Measurements from ENCODE around the gene DMWD.

DMWD gene

DNA sequence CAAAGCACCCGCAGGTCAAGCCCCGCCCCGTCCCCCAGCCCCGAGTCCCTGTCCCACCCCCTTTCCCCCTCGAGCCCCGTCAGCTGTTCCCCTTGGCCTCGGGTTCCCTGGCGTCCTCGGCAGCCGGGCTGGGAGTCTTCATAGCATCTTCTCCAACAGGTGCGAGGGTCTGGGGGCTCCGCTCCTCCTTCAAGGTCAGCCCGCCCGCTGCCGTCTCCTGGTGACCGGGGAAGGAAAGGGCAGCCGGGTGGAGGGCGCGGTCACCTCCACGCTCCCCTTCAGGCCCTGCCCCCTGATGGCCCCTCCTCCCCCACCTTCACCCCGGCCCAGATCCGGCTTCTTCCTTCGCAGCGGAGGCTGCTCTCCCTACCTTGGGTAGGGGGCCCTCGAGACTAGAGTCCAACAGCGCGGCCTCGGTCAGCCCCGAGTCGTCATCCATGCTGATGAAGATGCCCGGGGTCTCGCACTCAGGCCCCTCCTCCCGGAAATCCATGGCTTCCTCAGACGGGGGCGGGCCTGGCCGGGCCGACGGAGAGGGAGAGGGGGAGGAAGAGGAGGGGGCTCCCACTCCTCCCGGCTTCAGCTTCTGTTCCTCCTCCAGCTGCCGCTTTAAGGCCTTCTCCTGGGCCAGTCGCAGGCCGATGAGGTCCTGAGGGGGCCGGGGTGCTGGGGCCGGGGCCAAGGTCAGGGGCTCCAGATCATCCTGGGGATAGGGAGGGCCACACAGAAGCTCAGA lies 23.0 kb upstream of the DMWD start:
- H3K36me3 ChIP-seq (ENCODE audit: control insufficient read depth, insufficient read depth, low read length), result peaks cover 13% of the 10 kb centered on the region
- no peaks in the 10 kb centered on the region for H3K9me3 ChIP-seq (ENCODE audit: control insufficient read depth, low read length)
- H3K4me3 ChIP-seq (ENCODE audit: extremely low read depth, insufficient read depth, low read length, poor library complexity, severe bottlenecking), result peak overlapping the region; percentile 65
- 2 to 3% methylated on average over 14 to 20 of the region's 44 CpGs for WGBS, 2 experiments (ENCODE audit: insufficient coverage in 2 of 2)
- peaks cover 18% of the 10 kb centered on the region for H3K4me1 ChIP-seq (ENCODE audit: control insufficient read depth, insufficient read depth, low read length, poor library complexity, severe bottlenecking)
- peak overlapping the region; percentile 33 for H3K27ac ChIP-seq (ENCODE audit: low read depth, low read length, severe bottlenecking)

DNA sequence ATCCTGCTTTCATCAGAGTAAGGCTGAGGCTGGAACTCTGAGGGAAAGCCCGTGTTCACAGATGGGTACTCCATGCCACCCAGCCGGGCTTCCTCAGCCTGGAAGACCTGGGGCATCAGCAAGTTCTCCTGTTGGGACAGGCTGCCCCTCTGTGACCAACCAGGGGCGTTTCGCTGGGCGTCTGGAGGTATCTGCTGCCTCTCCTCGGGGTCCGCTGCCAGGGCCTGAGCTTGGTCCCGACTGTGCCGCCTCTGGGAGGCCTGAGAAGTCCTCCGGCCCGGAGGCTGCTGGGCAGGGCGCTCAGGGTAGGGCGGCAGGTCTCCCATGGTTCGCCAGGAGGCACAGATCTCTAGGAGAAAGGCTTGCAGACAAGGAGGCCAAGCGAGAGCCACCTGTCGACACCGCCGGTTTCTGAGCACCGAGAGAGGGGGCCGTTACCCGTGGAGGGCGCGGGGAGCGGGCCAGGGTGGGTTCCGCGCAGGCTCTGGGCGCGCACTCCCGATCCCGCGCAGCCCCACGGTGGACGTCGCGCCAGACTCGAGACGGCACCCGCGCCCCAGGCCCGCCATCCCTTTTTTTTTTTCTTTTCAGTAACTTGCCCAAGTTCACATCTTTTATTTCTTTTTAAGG lies 22.3 kb upstream of the DMWD start, which contains the start of gene RSPH6A:
RSPH6A (minus strand) TSS at position 458 of the 630 bp plus-strand sequence; CDS start at position 326, 132 bp downstream.
- Histone ChIP-seq H3K36me3 (ENCODE audit: control insufficient read depth, insufficient read depth, low read length) (peaks cover 7% of the 10 kb centered on the region), H3K27ac (ENCODE audit: low read depth, low read length, severe bottlenecking) (peak within 1 kb of the TSS; percentile 33), H3K4me1 (ENCODE audit: control insufficient read depth, insufficient read depth, low read length, poor library complexity, severe bottlenecking) (peaks cover 18% of the 10 kb centered on the region), H3K4me3 (ENCODE audit: extremely low read depth, insufficient read depth, low read length, poor library complexity, severe bottlenecking) (peak within 1 kb of the TSS; percentile 65), H3K9me3 (ENCODE audit: control insufficient read depth, low read length) (no peaks in the 10 kb centered on the region)
- WGBS, 2 experiments (ENCODE audit: insufficient coverage in 2 of 2), result 27 to 28% methylated on average over 30 to 37 of the region's 40 CpGs

DNA sequence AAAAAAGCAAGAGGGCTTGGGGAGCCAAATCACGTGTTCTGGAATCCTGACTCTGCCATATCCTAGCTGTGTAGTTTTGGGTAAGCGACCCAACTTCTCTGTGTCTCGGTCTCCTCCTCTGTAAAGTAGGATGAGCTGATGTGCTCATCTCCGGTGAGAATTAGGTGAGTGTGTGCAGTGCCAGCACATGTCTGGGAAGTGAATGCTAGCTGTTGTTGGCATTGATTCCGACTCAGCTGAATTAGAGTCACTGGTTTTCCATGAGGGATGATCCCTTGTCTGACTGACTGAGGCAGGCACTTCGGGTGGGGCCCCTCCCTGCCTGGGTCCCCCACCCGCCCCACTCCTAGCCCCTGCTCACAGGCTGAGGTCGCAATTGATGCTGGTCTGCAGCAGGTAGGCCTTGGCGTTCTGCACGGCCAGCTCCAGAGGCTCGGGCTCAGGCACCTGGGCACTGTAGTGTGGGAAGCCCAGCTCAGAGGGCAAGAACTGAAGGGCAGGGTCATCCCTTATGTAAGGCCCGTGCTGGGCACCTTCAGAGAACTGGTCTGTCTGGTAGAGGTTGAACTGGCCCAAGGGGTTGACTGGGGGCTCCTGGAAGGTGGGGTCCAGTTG lies 21.6 kb upstream of the DMWD start:
- Histone ChIP-seq H3K27ac (ENCODE audit: low read depth, low read length, severe bottlenecking) (no peak overlapping the region), H3K4me3 (ENCODE audit: extremely low read depth, insufficient read depth, low read length, poor library complexity, severe bottlenecking) (peak overlapping the region; percentile 65), H3K9me3 (ENCODE audit: control insufficient read depth, low read length) (no peaks in the 10 kb centered on the region), H3K4me1 (ENCODE audit: control insufficient read depth, insufficient read depth, low read length, poor library complexity, severe bottlenecking) (peaks cover 24% of the 10 kb centered on the region), H3K36me3 (ENCODE audit: control insufficient read depth, insufficient read depth, low read length) (peaks cover 4% of the 10 kb centered on the region)
- 89 to 96% methylated on average over 10 to 11 of the region's 12 CpGs for WGBS, 2 experiments (ENCODE audit: insufficient coverage in 2 of 2)

DNA sequence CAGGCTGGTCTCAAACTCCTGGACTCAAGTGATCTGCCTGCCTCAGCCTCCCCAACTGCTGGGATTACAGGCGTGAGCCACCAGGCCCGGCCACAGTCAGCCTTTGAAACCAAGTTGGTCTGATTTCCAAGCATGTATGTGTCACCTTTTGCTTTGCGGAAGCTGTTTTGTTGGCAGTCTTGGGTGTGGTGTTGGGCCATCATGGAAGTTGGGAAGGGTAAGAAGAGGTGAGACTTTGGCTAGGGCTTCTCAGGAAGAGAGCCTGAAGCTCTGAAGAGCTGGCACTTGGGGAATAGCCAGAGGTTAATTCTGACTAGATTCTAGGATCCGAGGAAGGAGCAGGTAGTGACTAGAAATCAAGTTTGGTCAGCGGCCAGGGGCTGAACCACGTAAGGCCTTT lies 19.7 kb upstream of the DMWD start:
- Histone ChIP-seq H3K4me3 (ENCODE audit: extremely low read depth, insufficient read depth, low read length, poor library complexity, severe bottlenecking) (no peak overlapping the region), H3K27ac (ENCODE audit: low read depth, low read length, severe bottlenecking) (no peak overlapping the region), H3K9me3 (ENCODE audit: control insufficient read depth, low read length) (no peaks in the 10 kb centered on the region), H3K36me3 (ENCODE audit: control insufficient read depth, insufficient read depth, low read length) (peaks cover 4% of the 10 kb centered on the region), H3K4me1 (ENCODE audit: control insufficient read depth, insufficient read depth, low read length, poor library complexity, severe bottlenecking) (peaks cover 18% of the 10 kb centered on the region)
- WGBS, 2 experiments (ENCODE audit: insufficient coverage in 2 of 2), result 94 to 97% methylated on average over 6 of the region's 6 CpGs

DNA sequence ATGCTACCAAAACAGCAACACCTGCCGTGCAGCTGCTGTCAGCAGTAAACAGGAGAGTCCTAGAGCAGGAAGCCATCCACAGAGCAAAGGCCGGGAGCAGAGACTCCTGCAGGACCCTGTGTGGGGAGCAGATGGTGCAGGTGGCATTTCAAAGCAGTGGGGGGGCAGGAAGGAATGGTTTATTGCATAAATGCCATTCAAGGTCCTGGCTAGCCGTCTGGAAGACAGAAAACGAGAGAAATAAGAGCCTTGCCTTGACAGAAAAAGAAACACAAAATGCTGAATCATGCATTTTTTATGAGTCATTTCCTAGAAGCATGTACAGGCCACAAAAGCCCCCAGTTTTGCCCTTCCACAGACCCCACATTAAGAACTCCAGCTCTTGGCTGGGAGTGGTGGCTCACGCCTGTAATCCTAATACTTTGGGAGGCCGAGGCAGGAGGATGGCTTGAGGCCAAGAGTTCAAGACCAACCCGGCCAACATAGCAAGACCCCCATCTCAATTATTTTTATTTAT lies 17.1 kb upstream of the DMWD start:
- H3K9me3 ChIP-seq (ENCODE audit: control insufficient read depth, low read length), result no peaks in the 10 kb centered on the region
- no peak overlapping the region for H3K4me3 ChIP-seq (ENCODE audit: extremely low read depth, insufficient read depth, low read length, poor library complexity, severe bottlenecking)
- whole genome bisulfite sequencing, 2 experiments (ENCODE audit: insufficient coverage in 2 of 2), result 49 to 60% methylated on average over 4 of the region's 7 CpGs
- H3K27ac ChIP-seq (ENCODE audit: low read depth, low read length, severe bottlenecking), result peak overlapping the region; percentile 86
- peaks cover 6% of the 10 kb centered on the region for H3K4me1 ChIP-seq (ENCODE audit: control insufficient read depth, insufficient read depth, low read length, poor library complexity, severe bottlenecking)
- peaks cover 4% of the 10 kb centered on the region for H3K36me3 ChIP-seq (ENCODE audit: control insufficient read depth, insufficient read depth, low read length)

DNA sequence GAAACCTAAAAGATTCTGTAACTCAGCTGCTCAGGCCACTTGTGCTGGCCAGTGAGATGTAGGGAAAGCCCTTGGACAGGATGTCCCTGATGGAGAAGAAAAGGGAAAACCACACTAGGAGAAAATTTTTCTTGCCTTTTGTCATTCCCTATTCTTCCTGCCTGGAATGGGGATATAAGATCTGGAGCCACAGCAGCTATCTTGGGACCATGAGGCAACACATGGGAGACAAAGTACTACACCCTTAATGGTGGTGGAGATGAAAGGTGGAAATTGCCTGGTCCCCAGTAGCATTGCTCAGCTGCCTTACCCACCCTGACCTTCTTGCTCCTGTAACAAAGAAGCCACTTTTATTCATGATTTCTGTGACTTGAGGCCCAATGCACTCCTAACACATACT lies 13.1 kb upstream of the DMWD start:
- no peak overlapping the region for H3K27ac ChIP-seq (ENCODE audit: low read depth, low read length, severe bottlenecking)
- no peaks in the 10 kb centered on the region for H3K36me3 ChIP-seq (ENCODE audit: control insufficient read depth, insufficient read depth, low read length)
- peaks cover 6% of the 10 kb centered on the region for H3K4me1 ChIP-seq (ENCODE audit: control insufficient read depth, insufficient read depth, low read length, poor library complexity, severe bottlenecking)
- no peaks in the 10 kb centered on the region for H3K9me3 ChIP-seq (ENCODE audit: control insufficient read depth, low read length)
- H3K4me3 ChIP-seq (ENCODE audit: extremely low read depth, insufficient read depth, low read length, poor library complexity, severe bottlenecking), result no peak overlapping the region

DNA sequence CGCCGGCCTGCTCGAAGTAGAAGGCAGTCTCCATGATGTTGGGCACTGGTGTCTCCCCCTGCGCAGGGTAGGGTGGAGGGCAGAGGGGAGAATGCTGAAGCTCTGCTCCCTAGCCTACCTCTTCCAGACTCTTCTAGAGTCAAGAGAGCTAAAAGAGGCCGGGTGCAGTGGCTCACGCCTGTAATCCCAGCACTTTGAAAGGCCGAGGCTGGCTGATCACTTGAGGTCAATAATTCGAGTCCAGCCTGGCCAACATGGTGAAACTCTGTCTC lies 12.2 kb upstream of the DMWD start:
- H3K9me3 ChIP-seq (ENCODE audit: control insufficient read depth, low read length), result no peaks in the 10 kb centered on the region
- WGBS, 2 experiments (ENCODE audit: insufficient coverage in 2 of 2), result 89 to 90% methylated on average over 3 to 6 of the region's 8 CpGs
- H3K36me3 ChIP-seq (ENCODE audit: control insufficient read depth, insufficient read depth, low read length), result no peaks in the 10 kb centered on the region
- H3K4me3 ChIP-seq (ENCODE audit: extremely low read depth, insufficient read depth, low read length, poor library complexity, severe bottlenecking), result no peak overlapping the region
- no peak overlapping the region for H3K27ac ChIP-seq (ENCODE audit: low read depth, low read length, severe bottlenecking)
- H3K4me1 ChIP-seq (ENCODE audit: control insufficient read depth, insufficient read depth, low read length, poor library complexity, severe bottlenecking), result peaks cover 9% of the 10 kb centered on the region

DNA sequence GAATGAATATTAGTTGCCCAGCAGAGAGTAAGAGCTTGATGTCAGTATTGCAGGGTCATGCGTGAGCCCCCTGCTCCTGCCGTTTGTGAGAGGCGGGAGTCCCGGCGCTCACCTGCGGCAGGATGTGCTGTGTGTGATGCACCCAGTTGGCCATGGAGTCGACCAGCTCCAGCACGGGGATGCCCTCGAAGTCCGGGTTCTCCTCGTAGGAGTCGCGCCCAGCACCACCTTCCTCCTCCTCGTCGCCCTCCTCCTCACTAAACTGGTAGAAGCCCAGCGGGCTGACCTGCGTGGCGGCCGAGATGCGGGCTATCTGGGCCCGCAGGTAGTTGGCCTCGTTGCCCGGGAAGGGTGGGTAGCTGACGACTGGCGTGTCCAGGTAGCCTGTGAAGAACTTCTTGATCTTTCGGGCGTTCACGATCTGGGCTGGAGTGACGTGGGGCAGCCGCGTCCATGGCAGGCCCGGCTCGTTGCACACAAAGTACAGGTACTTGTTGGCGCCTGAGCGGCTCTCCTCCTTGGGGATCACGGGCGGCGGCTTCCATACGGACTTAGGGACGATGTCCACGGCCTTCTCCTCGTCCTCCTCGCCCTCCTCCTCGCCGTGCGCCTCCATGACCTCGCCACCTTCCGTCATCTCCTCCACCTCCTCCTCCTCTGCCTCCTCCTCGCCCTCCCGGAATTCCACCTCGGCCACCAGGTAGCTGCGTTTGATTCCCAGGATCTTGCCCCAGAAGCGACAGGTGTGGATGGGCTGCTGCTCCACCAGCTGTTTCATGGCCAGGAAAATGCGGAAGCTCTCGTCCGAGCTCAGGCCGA lies 11.7 kb upstream of the DMWD start:
- WGBS, 2 experiments (ENCODE audit: insufficient coverage in 2 of 2), result 94 to 96% methylated on average over 57 of the region's 57 CpGs
- Histone ChIP-seq H3K9me3 (ENCODE audit: control insufficient read depth, low read length) (no peaks in the 10 kb centered on the region), H3K36me3 (ENCODE audit: control insufficient read depth, insufficient read depth, low read length) (no peaks in the 10 kb centered on the region), H3K4me3 (ENCODE audit: extremely low read depth, insufficient read depth, low read length, poor library complexity, severe bottlenecking) (no peak overlapping the region), H3K27ac (ENCODE audit: low read depth, low read length, severe bottlenecking) (no peak overlapping the region), H3K4me1 (ENCODE audit: control insufficient read depth, insufficient read depth, low read length, poor library complexity, severe bottlenecking) (peaks cover 4% of the 10 kb centered on the region)

DNA sequence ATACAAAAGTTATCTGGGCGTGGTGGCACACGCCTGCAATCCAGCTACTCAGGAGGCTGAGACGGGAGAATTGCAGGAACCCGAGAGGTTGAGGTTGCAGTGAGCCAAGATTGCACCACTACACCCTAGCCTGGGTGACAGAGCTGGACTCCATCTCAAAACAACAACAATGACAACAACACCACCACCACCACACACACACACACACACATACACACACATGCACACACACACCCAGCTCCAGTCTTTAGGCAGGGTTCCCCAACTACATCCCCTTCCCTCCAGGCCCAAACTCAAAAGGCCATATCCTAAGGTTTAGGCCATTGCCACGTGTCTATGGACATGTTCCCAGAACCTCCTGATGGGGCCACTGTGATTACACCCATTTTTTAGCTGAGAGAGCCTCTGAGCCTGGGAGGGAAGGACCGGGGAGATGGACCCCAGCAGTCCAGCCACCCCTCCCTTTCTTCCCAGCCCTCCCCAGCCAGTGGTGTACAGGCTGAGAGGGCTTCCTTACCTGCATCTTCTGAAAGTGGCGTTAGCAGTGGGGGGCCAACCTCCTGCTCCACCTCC lies 9.0 kb upstream of the DMWD start:
- H3K4me1 ChIP-seq (ENCODE audit: control insufficient read depth, insufficient read depth, low read length, poor library complexity, severe bottlenecking), result peaks cover 3% of the 10 kb centered on the region
- WGBS, 2 experiments (ENCODE audit: insufficient coverage in 2 of 2), result 86 to 87% methylated on average over 5 of the region's 7 CpGs
- no peak overlapping the region for H3K4me3 ChIP-seq (ENCODE audit: extremely low read depth, insufficient read depth, low read length, poor library complexity, severe bottlenecking)
- H3K36me3 ChIP-seq (ENCODE audit: control insufficient read depth, insufficient read depth, low read length), result no peaks in the 10 kb centered on the region
- H3K9me3 ChIP-seq (ENCODE audit: control insufficient read depth, low read length), result no peaks in the 10 kb centered on the region
- no peak overlapping the region for H3K27ac ChIP-seq (ENCODE audit: low read depth, low read length, severe bottlenecking)

DNA sequence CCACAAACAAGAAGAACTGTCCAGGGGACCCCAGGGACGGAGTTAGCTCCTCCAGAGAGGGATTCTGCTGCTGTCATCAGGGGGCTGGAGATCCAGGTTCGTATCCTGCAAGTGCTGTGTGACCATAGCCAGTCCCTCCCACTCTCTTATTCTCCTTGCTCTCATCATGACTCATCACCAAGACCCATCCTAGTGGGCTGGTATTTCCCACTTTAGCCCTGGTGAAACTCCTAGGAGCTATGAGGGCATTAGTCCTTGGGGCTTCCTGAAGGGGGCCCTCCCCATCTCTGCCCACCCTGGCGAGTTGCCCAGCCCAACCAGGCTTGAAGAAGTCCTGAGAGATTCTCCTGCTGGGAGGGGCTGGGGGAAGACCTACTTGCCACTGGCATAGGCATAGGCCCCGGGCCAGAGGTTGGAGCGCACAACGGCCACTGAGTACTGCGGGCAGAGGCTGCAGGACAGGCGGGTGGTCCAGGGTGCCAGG lies 7.5 kb upstream of the DMWD start:
- WGBS, 2 experiments (ENCODE audit: insufficient coverage in 2 of 2), result 85 to 87% methylated on average over 8 of the region's 8 CpGs
- Histone ChIP-seq H3K27ac (ENCODE audit: low read depth, low read length, severe bottlenecking) (no peak overlapping the region), H3K9me3 (ENCODE audit: control insufficient read depth, low read length) (no peaks in the 10 kb centered on the region)

More for the DNA sequence above, 7.5 kb upstream of the DMWD start:
- Histone ChIP-seq H3K4me3 (ENCODE audit: extremely low read depth, insufficient read depth, low read length, poor library complexity, severe bottlenecking) (no peak overlapping the region), H3K36me3 (ENCODE audit: control insufficient read depth, insufficient read depth, low read length) (no peaks in the 10 kb centered on the region), H3K4me1 (ENCODE audit: control insufficient read depth, insufficient read depth, low read length, poor library complexity, severe bottlenecking) (peaks cover 3% of the 10 kb centered on the region)

All from mesodermal cell (in vitro differentiated cells).